Transverse colon (tissue), 3 donors: ENCODE measurements around the gene IL6R.

ENCODE experiments used
- CTCF ChIP-seq, 5 experiments: fragments of 200-600 bp in 3 of 5; fragments of 450-650 bp in 2 of 5; sonication (generic) in 3 of 5; IDR thresholded peaks; 1 replicate in 2 of 5; 2 replicates in 3 of 5; pipeline ENCODE4 v1.5.1; 2016 to 2017; ENCODE audit warnings: antibody characterized with exemption in 5 of 5, inconsistent platforms in 3 of 5, mild to moderate bottlenecking in 2 of 5, moderate library complexity in 1 of 5
- EP300 ChIP-seq: sonication (generic); formaldehyde crosslinking; IDR thresholded peaks from one replicate; pipeline ENCODE4 v1.6.1; 2017; ENCODE audit warnings: antibody characterized with exemption, low read depth
- POLR2A ChIP-seq: fragments of 450-650 bp; IDR thresholded peaks from one replicate; pipeline ENCODE4 v1.6.1; 2016; ENCODE audit warnings: antibody characterized with exemption, mild to moderate bottlenecking, moderate library complexity

DNA sequence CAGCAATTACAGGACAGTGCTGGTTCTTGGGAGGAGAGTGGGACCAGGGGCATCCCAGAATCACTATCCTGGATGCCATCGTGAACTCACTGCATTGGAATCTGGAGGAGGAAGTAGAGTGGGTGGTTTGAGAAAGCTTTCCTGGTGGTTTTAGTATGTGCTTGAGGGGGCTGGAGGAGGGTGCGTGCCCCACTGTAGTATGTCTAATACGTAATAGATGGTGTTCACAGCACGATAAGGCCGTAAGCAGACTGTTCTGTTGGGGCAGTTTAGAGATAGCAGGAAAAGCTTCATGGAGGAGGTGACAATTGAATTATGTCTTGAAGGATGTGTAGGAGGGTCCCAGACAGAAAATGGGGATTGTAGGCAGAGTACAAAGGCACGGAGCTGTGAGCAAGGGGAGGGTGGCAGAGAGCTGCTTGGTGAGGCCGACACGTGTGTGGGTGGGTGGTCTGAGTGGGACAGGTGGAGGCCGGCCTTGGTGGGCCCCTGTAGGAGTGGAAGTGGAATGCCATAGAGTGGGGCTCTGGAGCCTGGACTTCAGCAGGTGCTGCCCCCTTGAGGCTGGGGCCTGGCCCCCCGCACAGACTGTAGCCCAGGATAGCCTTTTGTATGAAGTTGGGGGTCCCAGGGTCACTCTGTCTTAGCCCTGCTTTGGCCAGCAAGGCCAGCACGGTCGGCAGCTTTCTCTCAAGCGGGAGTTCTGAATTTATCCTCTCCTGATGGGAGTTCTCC lies 37.0 kb downstream of the IL6R start:
- peak; percentile 14 to 27 (median 18) for TF ChIP-seq CTCF (IDR thresholded peaks at IDR 0.05)
- TF ChIP-seq POLR2A, result no peak
- no peak for TF ChIP-seq EP300
